Measurements from ENCODE around the gene HMGCS2.
"Not testable (repeated sequence)": the region's sequence is repeated elsewhere in the genome, so short reads cannot be mapped to it uniquely, and the experiment has no call there.

DNA sequence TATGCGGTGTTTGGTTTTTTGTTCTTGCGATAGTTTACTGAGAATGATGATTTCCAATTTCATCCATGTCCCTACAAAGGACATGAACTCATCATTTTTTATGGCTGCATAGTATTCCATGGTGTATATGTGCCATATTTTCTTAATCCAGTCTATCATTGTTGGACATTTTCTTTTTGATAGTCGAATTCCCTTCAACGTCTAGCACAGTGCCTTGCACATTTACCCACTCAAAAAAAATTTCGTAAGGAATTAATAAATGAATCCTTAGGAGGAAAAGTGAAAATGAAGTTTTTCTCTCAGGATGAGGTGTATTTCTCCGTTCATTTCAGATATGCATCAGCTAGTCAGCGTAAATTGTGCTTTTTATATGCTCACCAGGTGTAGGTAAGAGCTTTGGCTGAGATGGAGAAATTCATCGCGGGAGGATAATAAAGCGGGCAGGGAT is 57.3 kb downstream of the HMGCS2 start:
- TF ChIP-seq, protein P1, sequence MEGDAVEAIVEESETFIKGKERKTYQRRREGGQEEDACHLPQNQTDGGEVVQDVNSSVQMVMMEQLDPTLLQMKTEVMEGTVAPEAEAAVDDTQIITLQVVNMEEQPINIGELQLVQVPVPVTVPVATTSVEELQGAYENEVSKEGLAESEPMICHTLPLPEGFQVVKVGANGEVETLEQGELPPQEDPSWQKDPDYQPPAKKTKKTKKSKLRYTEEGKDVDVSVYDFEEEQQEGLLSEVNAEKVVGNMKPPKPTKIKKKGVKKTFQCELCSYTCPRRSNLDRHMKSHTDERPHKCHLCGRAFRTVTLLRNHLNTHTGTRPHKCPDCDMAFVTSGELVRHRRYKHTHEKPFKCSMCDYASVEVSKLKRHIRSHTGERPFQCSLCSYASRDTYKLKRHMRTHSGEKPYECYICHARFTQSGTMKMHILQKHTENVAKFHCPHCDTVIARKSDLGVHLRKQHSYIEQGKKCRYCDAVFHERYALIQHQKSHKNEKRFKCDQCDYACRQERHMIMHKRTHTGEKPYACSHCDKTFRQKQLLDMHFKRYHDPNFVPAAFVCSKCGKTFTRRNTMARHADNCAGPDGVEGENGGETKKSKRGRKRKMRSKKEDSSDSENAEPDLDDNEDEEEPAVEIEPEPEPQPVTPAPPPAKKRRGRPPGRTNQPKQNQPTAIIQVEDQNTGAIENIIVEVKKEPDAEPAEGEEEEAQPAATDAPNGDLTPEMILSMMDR (IDR thresholded peaks at IDR 0.05), result not testable (repeated sequence)
- TF ChIP-seq POLR2A (IDR thresholded peaks at IDR 0.05), result not testable (repeated sequence)
